PC-9 (cell line): ENCODE results near the gene ART4.

Source experiments
- EZH2 ChIP-seq: fragments of 200-600 bp; sonication (generic); IDR thresholded peaks from 2 replicates; pipeline ENCODE4 v1.8.0; 2017; ENCODE audit warnings: antibody characterized with exemption, low read depth
- TF ChIP-seq, protein P1 (sequence below): fragments of 200-600 bp; sonication (generic); conservative IDR thresholded peaks from 2 replicates; pipeline ENCODE4 v1.6.1; 2017; ENCODE audit warnings: mixed run types, antibody characterized with exemption, mild to moderate bottlenecking, moderate library complexity

DNA sequence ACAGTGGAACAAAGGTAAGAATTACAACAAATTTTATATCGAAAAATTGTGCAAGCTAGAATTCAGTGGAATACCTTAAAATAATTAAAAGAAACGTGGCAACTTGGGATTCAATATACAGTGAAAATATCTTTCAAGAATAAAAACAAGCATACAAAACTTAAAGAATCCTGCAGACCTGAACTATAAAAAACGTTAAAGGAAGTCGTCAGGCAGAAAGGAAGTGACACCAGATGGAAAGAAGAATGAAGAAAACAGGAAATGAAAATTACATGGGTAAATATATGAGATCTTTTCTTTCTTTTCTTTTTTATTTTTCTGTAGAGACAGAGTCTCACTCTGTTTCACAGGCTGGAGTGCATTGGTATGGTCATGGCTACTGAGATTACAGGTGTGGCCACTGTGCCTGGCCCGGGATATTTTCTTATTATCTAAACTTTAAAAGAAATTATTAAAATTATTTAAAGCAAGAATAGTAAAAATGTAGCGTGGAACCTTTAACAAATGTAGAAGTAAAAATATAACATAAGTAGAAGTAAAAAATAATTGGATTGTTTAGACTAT lies 37.6 kb upstream of the ART4 start:
- TF ChIP-seq, protein P1, sequence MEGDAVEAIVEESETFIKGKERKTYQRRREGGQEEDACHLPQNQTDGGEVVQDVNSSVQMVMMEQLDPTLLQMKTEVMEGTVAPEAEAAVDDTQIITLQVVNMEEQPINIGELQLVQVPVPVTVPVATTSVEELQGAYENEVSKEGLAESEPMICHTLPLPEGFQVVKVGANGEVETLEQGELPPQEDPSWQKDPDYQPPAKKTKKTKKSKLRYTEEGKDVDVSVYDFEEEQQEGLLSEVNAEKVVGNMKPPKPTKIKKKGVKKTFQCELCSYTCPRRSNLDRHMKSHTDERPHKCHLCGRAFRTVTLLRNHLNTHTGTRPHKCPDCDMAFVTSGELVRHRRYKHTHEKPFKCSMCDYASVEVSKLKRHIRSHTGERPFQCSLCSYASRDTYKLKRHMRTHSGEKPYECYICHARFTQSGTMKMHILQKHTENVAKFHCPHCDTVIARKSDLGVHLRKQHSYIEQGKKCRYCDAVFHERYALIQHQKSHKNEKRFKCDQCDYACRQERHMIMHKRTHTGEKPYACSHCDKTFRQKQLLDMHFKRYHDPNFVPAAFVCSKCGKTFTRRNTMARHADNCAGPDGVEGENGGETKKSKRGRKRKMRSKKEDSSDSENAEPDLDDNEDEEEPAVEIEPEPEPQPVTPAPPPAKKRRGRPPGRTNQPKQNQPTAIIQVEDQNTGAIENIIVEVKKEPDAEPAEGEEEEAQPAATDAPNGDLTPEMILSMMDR = no peak
- no peak for TF ChIP-seq EZH2
